ENCODE measurements around the gene SCN1A. TPM values are rescaled to one million over a fixed set of nuclear protein-coding genes. Genes with fewer than 3 reads are reported as not detected.

The SCN1A gene
- total RNA-seq, 1 donor from 2014 or later = 33.8 TPM

DNA sequence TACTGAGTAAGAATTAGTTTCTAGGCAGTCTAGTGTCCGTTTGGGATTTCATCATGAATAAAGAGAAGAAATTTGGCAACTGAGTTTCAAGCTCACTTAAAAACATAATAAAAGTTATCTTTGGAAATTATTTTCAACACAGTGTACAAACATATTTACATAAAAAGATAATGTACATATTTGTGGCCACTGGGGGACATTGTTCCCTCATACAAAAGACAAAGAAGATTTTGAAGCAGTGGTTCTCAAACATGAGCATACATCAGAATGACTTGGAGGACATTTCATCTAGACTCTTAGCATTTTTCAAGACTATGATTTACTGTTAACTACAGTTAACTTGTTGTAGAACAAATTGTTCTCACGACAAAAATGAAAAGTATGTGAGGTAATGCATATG lies 158.6 kb downstream of the SCN1A start:
- DNase-seq = no peak

DNA sequence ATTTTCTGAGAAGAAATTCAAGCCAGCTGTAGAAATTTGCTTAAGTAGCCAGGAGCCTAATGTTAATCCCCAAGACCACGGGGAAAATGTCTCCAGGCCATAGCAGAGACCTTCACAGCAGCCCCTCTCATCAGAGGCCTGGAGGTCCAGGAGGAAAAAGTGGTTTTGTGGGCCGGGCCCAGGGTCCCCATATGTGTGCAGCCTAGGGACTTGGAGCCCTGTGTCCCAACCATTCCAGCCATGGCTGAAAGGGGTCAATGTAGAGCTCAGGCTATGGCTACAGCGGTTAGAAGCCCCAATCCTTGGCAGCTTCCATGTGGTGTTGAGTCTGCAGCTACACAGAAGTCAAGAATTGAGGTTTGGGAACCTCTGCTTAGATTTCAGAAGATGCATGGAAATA lies 160.1 kb downstream of the SCN1A start:
- DNase-seq = no peak

DNA sequence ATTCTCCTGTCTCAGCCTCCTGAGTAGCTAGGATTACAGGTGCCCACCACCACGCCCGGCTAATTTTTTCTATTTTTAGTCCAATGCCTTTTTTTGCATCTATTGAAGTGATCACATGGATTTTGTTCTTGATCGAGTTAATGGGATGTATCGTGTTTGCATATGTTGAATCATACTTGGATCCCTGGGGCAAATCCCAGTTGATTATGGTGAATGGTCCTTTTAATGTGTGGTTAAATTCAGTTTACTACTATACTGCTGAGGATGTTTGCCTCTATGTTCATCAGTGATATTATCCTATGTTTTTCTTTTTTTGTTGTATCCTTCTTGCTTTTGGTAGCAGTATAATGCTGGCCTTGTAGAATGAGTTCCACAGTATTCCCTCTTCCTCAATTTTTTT lies 166.0 kb downstream of the SCN1A start:
- DNase-seq = no peak

DNA sequence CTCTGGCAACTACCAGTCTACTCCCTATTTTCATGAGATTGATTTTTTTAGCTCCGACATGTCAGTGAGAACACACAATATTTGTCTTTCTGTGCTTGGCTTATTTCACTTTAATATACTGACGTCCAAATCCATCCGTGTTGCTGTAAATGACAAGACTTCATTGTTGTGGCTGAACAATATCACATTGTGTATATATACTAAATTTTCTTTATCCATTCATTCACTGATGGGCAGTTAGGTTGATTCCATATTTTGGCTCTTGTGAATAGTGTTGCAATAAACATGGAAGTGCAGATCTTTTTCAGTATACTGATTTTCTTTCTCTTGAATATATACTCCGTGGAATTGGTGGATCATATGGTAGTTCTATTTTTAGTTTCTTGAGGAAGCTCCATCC lies 168.4 kb downstream of the SCN1A start:
- no peak for DNase-seq

DNA sequence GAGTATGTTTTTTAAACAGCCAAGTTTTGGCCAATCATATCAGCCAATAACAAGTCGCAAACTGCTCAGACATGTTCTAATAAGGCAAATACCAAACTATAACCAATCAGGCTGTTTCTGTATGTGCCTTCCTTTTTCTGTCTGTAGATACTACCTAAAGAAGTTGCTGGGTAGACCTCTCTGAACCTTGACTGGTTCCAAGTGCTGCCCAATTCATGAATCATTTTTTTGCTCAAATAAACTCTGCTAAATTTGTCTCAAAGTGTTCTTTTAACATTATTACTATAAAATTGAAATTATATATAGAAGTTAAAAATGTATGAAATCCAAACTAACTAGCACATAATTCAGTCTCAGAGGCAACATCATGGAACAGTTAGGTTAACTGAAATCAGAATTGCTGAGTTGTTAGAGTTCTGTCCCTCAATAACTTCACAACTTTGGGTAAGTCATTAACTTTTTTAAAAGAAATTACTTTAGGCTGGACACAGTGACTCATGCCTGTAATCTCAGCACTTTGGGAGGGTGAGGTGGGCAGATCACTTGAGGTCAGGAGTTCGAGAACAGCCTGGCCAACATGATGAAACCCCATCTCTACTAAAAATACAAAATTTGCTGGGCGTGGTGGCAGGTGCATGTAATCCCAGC lies 169.4 kb downstream of the SCN1A start:
- DNase-seq = no peak

DNA sequence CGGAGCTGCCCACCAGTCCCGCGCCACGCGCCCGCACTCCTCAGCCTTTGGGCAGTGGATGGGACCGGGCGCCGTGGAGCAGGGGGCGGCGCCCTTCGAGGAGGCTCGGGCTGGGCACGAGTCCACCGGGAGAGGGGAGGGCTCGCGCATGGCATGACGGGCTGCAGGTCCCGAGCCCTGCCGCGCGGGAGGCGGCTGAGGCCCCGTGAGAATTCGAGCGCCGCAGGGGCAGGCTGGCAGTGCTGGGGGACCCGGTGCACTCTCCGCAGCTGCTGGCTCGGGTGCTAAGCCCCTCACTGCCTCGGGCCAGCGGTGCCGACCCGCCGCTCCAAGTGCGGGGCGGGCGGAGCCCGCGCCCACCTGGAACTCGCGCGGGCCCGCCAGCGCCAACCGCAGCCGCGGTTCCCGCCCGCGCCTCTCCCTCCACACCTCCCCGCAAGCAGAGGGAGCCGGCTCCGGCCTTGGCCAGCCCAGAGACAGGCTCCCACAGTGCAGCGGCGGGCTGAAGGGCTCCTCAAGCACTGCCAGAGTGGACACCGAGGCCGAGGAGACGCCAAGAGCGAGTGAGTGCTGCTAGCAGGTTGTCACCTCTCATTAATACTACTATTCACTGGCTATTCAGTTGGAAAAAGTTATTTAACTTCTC lies 170.7 kb downstream of the SCN1A start:
- no peak for DNase-seq

DNA sequence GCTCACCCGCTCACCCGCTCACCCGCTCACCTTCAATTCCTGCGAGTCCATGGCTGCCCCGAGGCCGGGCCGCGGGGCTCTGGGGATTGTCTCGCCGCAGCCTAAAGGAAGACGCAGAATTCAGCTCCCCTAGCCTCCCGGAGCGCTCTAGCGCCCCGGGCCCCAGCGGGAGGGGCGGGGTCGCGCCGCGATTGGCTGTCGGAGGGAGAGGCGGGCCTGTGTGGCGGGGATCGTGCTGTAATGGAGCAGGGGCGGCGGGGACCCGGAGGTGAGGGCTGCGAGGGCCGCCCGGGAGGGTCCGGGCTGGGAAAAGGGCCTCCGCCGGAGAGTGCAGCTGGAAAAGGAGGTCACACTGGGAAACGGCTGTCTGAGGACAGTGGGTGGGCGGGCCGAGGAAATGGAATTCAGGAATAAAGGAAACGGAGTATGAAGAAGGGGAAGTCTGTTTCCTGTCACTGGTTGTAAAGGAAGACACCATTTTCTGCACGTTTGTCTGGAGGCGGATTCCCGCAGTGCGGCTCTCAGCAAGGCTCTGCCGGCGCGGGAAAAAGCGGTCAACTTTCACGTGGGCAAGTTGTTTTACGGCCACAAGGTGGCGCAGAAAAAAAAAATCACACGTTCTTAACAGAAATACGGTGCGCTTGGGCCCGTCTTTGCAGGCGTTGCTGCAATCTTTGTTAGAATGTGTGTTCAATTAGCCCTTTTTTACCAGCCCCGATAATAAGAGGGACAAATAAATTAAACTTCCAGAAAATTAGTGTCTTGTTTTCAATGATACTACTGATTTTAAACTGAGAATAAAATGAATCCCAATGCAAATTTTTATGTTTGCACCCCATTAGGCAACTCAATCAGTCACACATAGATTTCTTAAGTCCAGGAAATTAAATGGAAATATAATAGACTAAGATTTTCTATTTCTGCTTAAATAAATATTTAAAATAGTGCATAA lies 173.9 kb downstream of the SCN1A start, which contains the start of gene TTC21B:
Gene TTC21B (minus strand): TSS at position 122 of the 952 bp plus-strand sequence. CDS start 71 bp downstream, at position 51.
- peak; percentile 97 for DNase-seq

DNA sequence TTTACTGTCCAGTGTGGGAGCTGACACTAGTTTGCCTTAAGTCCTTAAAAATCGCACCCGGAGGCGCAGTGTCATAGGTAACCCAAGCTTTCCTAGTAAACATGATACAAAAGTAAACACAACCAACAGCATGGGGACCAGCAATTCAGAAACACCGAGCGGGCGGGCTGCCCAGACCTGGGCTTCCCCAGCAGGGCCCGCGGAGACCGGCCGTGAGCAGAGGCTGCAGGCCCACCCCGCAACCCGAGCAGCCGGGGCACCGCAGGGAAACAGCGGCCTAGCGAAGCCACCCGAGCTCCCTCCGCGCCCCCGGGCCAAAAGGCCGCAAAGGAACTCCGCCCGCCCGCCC lies 174.5 kb downstream of the SCN1A start:
- DNase-seq = no peak

DNA sequence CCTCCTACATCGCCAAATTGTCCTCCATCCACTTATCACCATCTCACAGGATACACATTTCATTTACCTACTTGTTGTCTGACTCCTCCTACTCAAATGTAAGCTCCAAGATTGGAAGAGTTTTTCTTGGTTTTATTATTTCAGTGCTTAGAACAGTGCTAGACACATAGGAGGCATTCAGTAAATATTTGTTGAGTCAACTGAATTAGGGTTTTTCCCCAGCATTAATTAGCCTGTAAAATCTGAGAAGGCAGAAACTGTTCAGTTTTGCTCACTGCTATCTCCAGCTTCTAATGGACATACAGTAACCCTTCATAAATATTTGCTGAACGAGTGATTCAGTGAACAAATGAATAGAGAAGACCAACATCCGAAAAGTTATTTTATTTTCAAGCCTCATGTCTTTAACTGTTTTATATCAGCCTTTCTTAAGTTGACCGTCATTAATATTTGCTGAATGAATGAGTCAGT lies 175.0 kb downstream of the SCN1A start:
- DNase-seq = no peak

DNA sequence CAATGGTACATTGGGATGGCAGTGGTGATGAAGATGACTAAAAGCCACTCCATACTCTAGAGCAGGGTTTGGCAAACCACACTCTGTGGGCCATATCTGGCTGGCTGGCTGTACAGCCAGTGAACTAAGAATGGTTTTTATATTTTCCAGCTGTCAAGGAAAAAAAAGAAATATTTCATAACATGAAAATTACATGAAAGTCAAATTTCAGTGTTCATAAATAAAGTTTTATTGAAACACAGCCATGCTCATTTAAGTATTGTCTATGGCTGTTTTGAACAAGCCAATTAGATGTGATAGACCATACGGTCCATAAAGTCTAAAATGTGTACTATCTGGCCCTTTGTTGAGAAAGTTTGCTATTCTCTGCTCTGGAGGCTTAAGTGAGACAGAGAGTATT lies 175.7 kb downstream of the SCN1A start:
- DNase-seq = no peak

DNA sequence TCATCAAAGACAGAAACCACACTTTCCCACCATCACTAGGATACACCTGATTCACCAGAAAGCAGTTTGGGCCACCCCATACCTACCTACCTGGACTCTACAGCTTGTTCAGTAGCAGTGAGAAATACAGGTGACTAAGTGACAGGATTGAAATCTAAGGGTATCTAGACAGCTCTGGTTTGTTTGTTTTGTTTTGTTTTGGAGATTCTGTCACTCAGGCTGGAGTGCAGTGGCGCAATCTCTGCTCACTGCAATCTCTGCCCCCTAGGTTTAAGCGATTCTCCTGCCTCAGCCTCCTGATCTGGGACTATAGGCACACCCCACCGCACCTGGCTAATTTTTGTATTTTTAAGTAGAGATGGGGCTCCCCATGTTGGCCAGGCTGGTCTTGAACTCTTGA lies 177.4 kb downstream of the SCN1A start:
- DNase-seq = no peak

DNA sequence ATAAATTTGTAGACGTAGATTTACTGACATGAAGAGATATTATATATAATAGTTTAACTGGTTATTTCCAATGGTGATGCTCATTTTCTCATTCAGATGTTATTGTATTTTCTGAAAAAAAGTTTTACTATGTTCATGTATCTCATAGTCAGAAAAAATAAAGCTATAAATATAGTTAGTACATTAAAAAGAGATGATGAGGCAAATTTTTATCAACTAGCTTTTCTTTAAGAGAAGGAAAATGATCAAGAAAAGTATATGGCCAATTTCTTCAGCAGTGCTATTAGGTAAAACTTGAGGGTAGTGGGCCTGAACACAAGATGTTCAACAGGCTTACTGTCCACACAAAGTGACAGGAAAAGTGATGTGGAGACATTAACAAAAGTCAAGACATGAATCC lies 186.0 kb downstream of the SCN1A start:
- no peak for DNase-seq

DNA sequence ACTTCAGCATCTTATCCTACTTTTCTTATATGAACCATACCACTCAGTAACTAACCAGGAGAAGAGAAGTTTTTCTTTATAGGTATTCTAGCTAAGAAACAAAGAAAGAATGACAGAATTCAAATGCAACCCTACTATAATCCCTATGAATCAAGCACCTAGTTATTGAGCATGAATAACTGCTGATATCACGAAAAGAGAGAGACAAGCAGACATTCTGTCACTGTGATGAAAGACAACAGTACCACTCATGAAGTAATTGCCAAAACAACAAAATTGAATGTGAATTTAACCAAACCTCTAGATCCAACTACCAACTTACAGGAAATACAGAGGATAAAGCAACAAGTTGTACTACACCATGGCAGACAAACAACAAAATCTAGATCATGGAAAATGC lies 189.6 kb downstream of the SCN1A start:
- DNase-seq = no peak

Small RNA genes within 50 kb of the gene (small RNA-seq; reads per million reads assigned to genes)
- not detected for gene RF00019

Other genes starting within 250 kb of the SCN1A start
- gene TTC21B, start 174.2 kb downstream of the SCN1A start, total RNA-seq = 68.3 TPM
- 121 TPM for gene SCN9A, start 247.9 kb upstream of the SCN1A start, total RNA-seq